ENCODE measurements around the gene ITGAV. TPM values are rescaled to one million over a fixed set of nuclear protein-coding genes. Genes with fewer than 3 reads are reported as not detected.
A peak's percentile ranks its signal among the peaks of the same experiment; 100 is the strongest.

The ITGAV gene
- total RNA-seq, 2 experiments from 2014 or later = 4.7 to 7.5 TPM

- no peaks in the 10 kb centered on the region for H3K9me3 Mint-ChIP-seq
- ChIA-PET POLR2A (no interaction called here), CTCF (interaction anchor here (0.8 to 1.4 kb wide), 2 partner anchors 25 to 58 kb away, joined by 3 to 4 read pairs; no protein-coding TSS in a partner anchor)
- no peak overlapping the region for H3K27ac Mint-ChIP-seq
- ATAC-seq = no peak
- no peaks in the 10 kb centered on the region for H3K27me3 Mint-ChIP-seq
- peaks cover 2% of the 10 kb centered on the region for H3K4me1 Mint-ChIP-seq (ENCODE audit: low read depth)
- TF ChIP-seq, protein P1, sequence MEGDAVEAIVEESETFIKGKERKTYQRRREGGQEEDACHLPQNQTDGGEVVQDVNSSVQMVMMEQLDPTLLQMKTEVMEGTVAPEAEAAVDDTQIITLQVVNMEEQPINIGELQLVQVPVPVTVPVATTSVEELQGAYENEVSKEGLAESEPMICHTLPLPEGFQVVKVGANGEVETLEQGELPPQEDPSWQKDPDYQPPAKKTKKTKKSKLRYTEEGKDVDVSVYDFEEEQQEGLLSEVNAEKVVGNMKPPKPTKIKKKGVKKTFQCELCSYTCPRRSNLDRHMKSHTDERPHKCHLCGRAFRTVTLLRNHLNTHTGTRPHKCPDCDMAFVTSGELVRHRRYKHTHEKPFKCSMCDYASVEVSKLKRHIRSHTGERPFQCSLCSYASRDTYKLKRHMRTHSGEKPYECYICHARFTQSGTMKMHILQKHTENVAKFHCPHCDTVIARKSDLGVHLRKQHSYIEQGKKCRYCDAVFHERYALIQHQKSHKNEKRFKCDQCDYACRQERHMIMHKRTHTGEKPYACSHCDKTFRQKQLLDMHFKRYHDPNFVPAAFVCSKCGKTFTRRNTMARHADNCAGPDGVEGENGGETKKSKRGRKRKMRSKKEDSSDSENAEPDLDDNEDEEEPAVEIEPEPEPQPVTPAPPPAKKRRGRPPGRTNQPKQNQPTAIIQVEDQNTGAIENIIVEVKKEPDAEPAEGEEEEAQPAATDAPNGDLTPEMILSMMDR (IDR thresholded peaks at IDR 0.05) = no peak
- no peak for DNase-seq
- no peak overlapping the region for H3K4me3 Mint-ChIP-seq
- intact Hi-C loops (cut with micrococcal nuclease) = no loop called here
- H3K36me3 Mint-ChIP-seq (ENCODE audit: low read depth) = no peaks in the 10 kb centered on the region
Observed at GRCh38 chr2:186584053-186584452, 5.8 kb upstream of the ITGAV start.

DNA sequence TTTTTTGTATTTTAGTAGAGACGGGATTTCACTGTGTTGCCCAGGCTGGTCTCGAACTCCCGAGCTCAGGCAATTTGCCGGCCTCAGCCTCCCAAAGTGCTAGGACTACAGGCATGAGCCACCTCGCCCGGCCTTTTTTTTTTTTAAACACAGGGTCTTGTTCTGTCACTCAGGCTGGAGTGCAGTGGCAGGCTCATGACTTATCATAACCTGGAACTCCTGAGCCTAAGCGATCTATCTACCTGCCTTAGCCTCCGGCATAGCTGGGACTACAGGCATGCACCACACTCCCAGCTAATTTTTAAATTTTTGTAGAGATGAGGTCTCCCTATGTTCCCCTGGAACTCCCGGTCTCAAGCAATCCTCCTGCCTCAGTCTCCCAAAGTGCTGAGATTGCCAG lies 1.4 kb upstream of the ITGAV start:
- H3K4me3 Mint-ChIP-seq = no peak overlapping the region
- ChIA-PET POLR2A (no interaction called here), CTCF (interaction anchor here (1.2 to 1.7 kb wide), 2 partner anchors 20 to 53 kb away, joined by 4 to 5 read pairs; no protein-coding TSS in a partner anchor)
- peaks cover 21% of the 10 kb centered on the region for H3K4me1 Mint-ChIP-seq (ENCODE audit: low read depth)
- intact Hi-C loops (cut with micrococcal nuclease) = no loop called here
- TF ChIP-seq, protein P1 (IDR thresholded peaks at IDR 0.05) = no peak
- DNase-seq (no peak), ATAC-seq (no peak)
- H3K36me3 Mint-ChIP-seq (ENCODE audit: low read depth) = no peaks in the 10 kb centered on the region
- no peak overlapping the region for H3K27ac Mint-ChIP-seq
- no peaks in the 10 kb centered on the region for H3K9me3 Mint-ChIP-seq
- no peaks in the 10 kb centered on the region for H3K27me3 Mint-ChIP-seq

DNA sequence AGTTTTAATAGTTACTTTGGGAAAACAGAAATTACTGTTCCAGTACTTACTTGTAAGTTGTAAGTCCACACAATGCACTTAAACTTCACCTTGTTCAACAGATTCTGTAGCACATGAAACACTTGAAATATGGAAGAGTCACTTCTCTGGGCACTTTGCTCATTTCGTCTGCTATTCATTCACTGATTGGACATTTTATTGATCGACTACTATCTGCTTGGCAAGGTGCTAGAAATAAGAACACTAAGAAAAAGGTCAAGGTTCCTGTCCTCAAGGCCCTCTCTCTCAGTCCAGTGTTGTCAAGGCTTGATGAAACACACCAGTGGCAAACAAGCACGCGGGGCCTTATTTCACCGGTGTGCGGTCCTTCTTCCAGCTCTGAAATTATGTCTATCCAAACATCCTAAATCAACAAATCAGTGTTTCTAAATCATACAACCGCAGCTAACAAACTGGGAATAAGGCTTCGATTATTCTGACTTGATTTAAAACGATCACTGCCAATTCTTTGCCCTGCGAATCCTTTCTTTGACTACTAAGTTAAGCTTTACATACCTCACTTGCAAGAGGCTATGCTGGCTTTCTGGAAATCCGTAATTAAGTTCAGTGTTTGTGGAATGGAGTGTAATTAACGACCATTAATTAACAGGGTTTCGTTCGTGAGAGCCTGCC lies 780 bp upstream of the ITGAV start:
- DNase-seq (no peak), ATAC-seq (no peak)
- TF ChIP-seq, protein P1 (IDR thresholded peaks at IDR 0.05) = no peak
- Mint-ChIP-seq H3K4me1 (ENCODE audit: low read depth) (peaks cover 25% of the 10 kb centered on the region), H3K36me3 (ENCODE audit: low read depth) (no peaks in the 10 kb centered on the region), H3K4me3 (peak overlapping the region; percentile 82), H3K27ac (peak overlapping the region; percentile 82), H3K9me3 (no peaks in the 10 kb centered on the region), H3K27me3 (no peaks in the 10 kb centered on the region)
- ChIA-PET CTCF (interaction anchor here (1.2 to 1.7 kb wide), 3 partner anchors 19 to 52 kb away, joined by 4 to 5 read pairs (median 5); no protein-coding TSS in a partner anchor), POLR2A (interaction anchor here (0.8 to 2.3 kb wide), 6 partner anchors 12 to 509 kb away, joined by 3 to 8 read pairs (median 4); partner anchors contain the start of gene ZC3H15)
- intact Hi-C loops (cut with micrococcal nuclease) = no loop called here

GRCh38 chr2:186590350-186590758 lies 498 bp downstream of the ITGAV start:
- ATAC-seq = no peak
- peaks cover 31% of the 10 kb centered on the region for H3K4me1 Mint-ChIP-seq (ENCODE audit: low read depth)
- H3K9me3 Mint-ChIP-seq = no peaks in the 10 kb centered on the region
- ChIA-PET CTCF (interaction anchor here (0.7 to 1.5 kb wide), 3 partner anchors 37 to 90 kb away, joined by 3 to 5 read pairs (median 3); no protein-coding TSS in a partner anchor), POLR2A (interaction anchor here (0.6 to 2.3 kb wide), 7 partner anchors 13 to 104 kb away, joined by 3 to 8 read pairs (median 4); partner anchors contain the start of gene ZC3H15)
- H3K27me3 Mint-ChIP-seq = no peaks in the 10 kb centered on the region
- peak overlapping the region; percentile 83 for H3K27ac Mint-ChIP-seq
- DNase-seq = no peak
- intact Hi-C loops (cut with micrococcal nuclease) = loop anchor here (5.0 kb wide), 1 partner anchor 52 kb away; no protein-coding TSS in a partner anchor
- peak overlapping the region; percentile 82 for H3K4me3 Mint-ChIP-seq
- TF ChIP-seq, protein P1 (IDR thresholded peaks at IDR 0.05) = no peak
- H3K36me3 Mint-ChIP-seq (ENCODE audit: low read depth) = no peaks in the 10 kb centered on the region
